ENCODE results near the gene PSPN. TPM values are rescaled to one million over a fixed set of nuclear protein-coding genes. Genes with fewer than 3 reads are reported as not detected.

The PSPN gene
- total and polyA plus RNA-seq, 2 of the 13 experiments (the other 11 are each of a cell fraction or from before 2014, with no cell fraction given) = 0.69 to 1.1 TPM

DNA sequence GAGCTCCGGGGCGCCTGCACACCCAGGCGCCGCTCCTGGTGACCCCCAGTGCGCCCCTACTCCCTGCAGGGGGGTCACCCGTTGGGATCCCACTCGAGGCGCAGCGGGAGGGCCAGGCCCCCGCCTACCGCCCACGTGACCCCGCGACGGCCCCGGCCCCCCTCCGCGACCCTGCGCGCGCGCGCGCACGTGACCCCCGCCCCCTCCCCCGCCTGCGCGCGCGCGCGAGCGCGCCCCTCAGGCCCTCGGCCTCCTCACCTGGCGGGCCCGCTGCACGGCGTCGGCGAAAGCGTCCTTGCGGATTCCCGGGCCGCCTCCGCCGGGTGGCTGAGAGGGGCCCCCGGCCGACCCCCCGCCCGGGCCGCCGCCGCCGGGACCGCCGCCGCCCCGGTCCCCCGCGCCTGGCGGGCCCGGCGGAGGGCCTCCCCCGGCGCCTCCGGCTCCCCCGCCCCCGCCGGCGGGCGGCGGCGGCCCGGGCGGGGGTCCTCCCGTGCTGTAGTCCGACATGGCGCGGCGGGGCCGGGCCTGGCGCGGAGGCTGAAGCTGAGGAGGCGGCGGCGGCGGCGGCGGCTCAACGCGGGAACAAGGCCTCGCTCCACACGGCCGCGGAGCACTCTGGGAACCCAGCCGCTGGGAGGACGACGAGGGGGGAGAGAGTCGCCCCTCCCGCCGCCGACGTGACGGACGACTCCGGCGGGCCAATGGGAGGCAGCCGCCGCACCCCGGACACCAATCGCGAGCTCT is 48.6 kb upstream of the PSPN start, which contains the start of gene KHSRP (continued):
- TF ChIP-seq POLR2A (IDR thresholded peaks at IDR 0.05; ENCODE audit: insufficient read depth in 1 of 2, low read depth in 2 of 2, low read length in 2 of 2) (peak in 1 of 2 experiments; percentile 81; a peak in 2 of 4 replicates), MBD4 (IDR thresholded peaks at IDR 0.05; ENCODE audit: borderline replicate concordance, low read length) (no peak), MYC (CRISPR knock-in tag; IDR thresholded peaks at IDR 0.05; ENCODE audit: borderline replicate concordance) (peak; percentile 71; the same call in 1 of the 2 replicates), NFKB2 (CRISPR knock-in tag; IDR thresholded peaks at IDR 0.05; ENCODE audit: borderline replicate concordance) (0 out of 2 replicates have a peak, but pooled peaks have one; percentile 10), ZNF451 (CRISPR knock-in tag; IDR thresholded peaks at IDR 0.05) (0 out of 2 replicates have a peak, but pooled peaks have one; percentile 46), MAZ (IDR thresholded peaks at IDR 0.05; ENCODE audit: borderline replicate concordance, low read depth, low read length) (0 out of 2 replicates have a peak, but pooled peaks have one; percentile 26), MAZ (CRISPR knock-in tag; IDR thresholded peaks at IDR 0.05; ENCODE audit: low read depth) (peak; percentile 53; the same call in 1 of the 2 replicates), ZNF564 (CRISPR knock-in tag; IDR thresholded peaks at IDR 0.05) (0 out of 2 replicates have a peak, but pooled peaks have one; percentile 38), ZFX (CRISPR knock-in tag; IDR thresholded peaks at IDR 0.05; ENCODE audit: low read depth) (peak; percentile 85), SRY (CRISPR knock-in tag; IDR thresholded peaks at IDR 0.05) (no peak), PHF8 (CRISPR knock-in tag; IDR thresholded peaks at IDR 0.05) (peak; percentile 74; the same call in 1 of the 2 replicates), ZFY (CRISPR knock-in tag; IDR thresholded peaks at IDR 0.05) (peak; percentile 93), ZBTB20 (CRISPR knock-in tag; IDR thresholded peaks at IDR 0.05; ENCODE audit: borderline replicate concordance, low read depth) (no peak), SUZ12 (IDR thresholded peaks at IDR 0.05; ENCODE audit: low read depth, low read length) (peak; percentile 30; the same call in 1 of the 2 replicates), SRSF1 (optimal IDR thresholded peaks at IDR 0.05; ENCODE audit: low read depth, low read length) (peak; percentile 48), POLR2G (IDR thresholded peaks at IDR 0.05; ENCODE audit: low read depth, low read length) (peak; percentile 83), SMARCE1 (IDR thresholded peaks at IDR 0.05; ENCODE audit: borderline replicate concordance) (no peak), TEAD3 (CRISPR knock-in tag; optimal IDR thresholded peaks at IDR 0.05; ENCODE audit: borderline replicate concordance) (peak; percentile 24), YEATS4 (CRISPR knock-in tag; IDR thresholded peaks at IDR 0.05; ENCODE audit: borderline replicate concordance) (peak; percentile 44; the same call in 1 of the 2 replicates), ZNF788 (CRISPR knock-in tag; IDR thresholded peaks at IDR 0.05; ENCODE audit: borderline replicate concordance) (0 out of 2 replicates have a peak, but pooled peaks have one; percentile 33), ZNF354B (CRISPR knock-in tag; IDR thresholded peaks at IDR 0.05) (no peak), ZNF777 (CRISPR knock-in tag; IDR thresholded peaks at IDR 0.05) (0 out of 2 replicates have a peak, but pooled peaks have one; percentile 11), PHF20 (CRISPR knock-in tag; IDR thresholded peaks at IDR 0.05) (peak; percentile 32; the same call in 1 of the 2 replicates), HDAC1 (CRISPR knock-in tag; IDR thresholded peaks at IDR 0.05) (peak; percentile 7; the same call in 1 of the 2 replicates), SCMH1 (CRISPR knock-in tag; IDR thresholded peaks at IDR 0.05; ENCODE audit: borderline replicate concordance) (no peak)
- TF ChIP-seq, protein P1, sequence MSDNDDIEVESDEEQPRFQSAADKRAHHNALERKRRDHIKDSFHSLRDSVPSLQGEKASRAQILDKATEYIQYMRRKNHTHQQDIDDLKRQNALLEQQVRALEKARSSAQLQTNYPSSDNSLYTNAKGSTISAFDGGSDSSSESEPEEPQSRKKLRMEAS (IDR thresholded peaks at IDR 0.05) = peak; percentile 68; the same call in 1 of the 2 replicates
- TF ChIP-seq, protein P2, sequence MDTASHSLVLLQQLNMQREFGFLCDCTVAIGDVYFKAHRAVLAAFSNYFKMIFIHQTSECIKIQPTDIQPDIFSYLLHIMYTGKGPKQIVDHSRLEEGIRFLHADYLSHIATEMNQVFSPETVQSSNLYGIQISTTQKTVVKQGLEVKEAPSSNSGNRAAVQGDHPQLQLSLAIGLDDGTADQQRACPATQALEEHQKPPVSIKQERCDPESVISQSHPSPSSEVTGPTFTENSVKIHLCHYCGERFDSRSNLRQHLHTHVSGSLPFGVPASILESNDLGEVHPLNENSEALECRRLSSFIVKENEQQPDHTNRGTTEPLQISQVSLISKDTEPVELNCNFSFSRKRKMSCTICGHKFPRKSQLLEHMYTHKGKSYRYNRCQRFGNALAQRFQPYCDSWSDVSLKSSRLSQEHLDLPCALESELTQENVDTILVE (CRISPR knock-in tag; IDR thresholded peaks at IDR 0.05) = 0 out of 2 replicates have a peak, but pooled peaks have one; percentile 8
- TF ChIP-seq, protein P3, sequence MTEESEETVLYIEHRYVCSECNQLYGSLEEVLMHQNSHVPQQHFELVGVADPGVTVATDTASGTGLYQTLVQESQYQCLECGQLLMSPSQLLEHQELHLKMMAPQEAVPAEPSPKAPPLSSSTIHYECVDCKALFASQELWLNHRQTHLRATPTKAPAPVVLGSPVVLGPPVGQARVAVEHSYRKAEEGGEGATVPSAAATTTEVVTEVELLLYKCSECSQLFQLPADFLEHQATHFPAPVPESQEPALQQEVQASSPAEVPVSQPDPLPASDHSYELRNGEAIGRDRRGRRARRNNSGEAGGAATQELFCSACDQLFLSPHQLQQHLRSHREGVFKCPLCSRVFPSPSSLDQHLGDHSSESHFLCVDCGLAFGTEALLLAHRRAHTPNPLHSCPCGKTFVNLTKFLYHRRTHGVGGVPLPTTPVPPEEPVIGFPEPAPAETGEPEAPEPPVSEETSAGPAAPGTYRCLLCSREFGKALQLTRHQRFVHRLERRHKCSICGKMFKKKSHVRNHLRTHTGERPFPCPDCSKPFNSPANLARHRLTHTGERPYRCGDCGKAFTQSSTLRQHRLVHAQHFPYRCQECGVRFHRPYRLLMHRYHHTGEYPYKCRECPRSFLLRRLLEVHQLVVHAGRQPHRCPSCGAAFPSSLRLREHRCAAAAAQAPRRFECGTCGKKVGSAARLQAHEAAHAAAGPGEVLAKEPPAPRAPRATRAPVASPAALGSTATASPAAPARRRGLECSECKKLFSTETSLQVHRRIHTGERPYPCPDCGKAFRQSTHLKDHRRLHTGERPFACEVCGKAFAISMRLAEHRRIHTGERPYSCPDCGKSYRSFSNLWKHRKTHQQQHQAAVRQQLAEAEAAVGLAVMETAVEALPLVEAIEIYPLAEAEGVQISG (CRISPR knock-in tag; IDR thresholded peaks at IDR 0.05) = peak; percentile 50

Measured in HepG2 (cell line).